Heart right ventricle (tissue), 16 donors: ENCODE results near the gene SHCBP1L. TPM values are rescaled to one million over a fixed set of nuclear protein-coding genes. Genes with fewer than 3 reads are reported as not detected.

Source experiments
- ATAC-seq, 8 donors: fragments of 200-7000 bp; cut with Tn5 transposase; one replicate each; pipeline ENCODE4 v1.9.1; 2020; ENCODE audit warnings: mild to moderate bottlenecking in 8 of 8, moderate library complexity in 8 of 8, moderate number of reproducible peaks in 1 of 8
- DNase-seq, 2 donors: peaks; one replicate each; pipeline ENCODE4 v3.0.0-alpha.2; 2020
- H3K27ac ChIP-seq, 10 donors: fragments of 200-600 bp; sonication (generic) in 2 of 10; one replicate each; pipeline versions ENCODE4 v1.5.0 to v1.8.0; 2020 to 2022; ENCODE audit warnings: mild to moderate bottlenecking in 3 of 10
- H3K27me3 ChIP-seq, 7 donors: fragments of 200-600 bp; one replicate each; pipeline ENCODE4 v1.8.0; 2021 to 2022; ENCODE audit warnings: mild to moderate bottlenecking in 2 of 7
- H3K36me3 ChIP-seq, 9 donors: fragments of 200-600 bp; sonication (generic) in 1 of 9; one replicate each; pipeline versions ENCODE4 v1.5.0 to v1.8.0; 2020 to 2022; ENCODE audit warnings: mild to moderate bottlenecking in 2 of 9
- H3K4me1 ChIP-seq, 9 donors: fragments of 200-600 bp; sonication (generic) in 1 of 9; one replicate each; pipeline versions ENCODE4 v1.5.0 to v1.8.0; 2020 to 2022; ENCODE audit warnings: mild to moderate bottlenecking in 4 of 9
- H3K4me3 ChIP-seq, 10 donors: fragments of 200-600 bp; sonication (generic) in 2 of 10; one replicate each; pipeline versions ENCODE4 v1.5.0 to v1.8.0; 2020 to 2022; ENCODE audit warnings: mild to moderate bottlenecking in 7 of 10, moderate library complexity in 2 of 10
- H3K9me3 ChIP-seq, 11 donors: fragments of 200-600 bp in 10 of 11; sonication (generic) in 2 of 11; one replicate each; pipeline versions ENCODE4 v1.5.0 to v1.8.0; 2013 to 2022; ENCODE audit warnings: mild to moderate bottlenecking in 2 of 11, control low read depth in 1 of 11, moderate library complexity in 1 of 11
- WGBS, 2 donors: extraction: QIAGEN DNeasy Blood & Tissue Kit; methylation state at CpG; one replicate each; pipeline ENCODE4 v1.1.7; 2013; ENCODE audit warnings: inconsistent platforms in 1 of 2; 5-methylcytosine and 5-hydroxymethylcytosine counted together
- intact Hi-C, 10 donors: fragments of 100-400 bp; cut with DNase I; formaldehyde crosslinking; loops; one replicate each; pipeline versions ENCODE4 v1.11.1 to v1.14.2; 2022
- polyA plus RNA-seq, 2 donors: library from polyadenylated mRNA; stranded (reverse); fragments of 200-250 nt; gene quantifications; one replicate each; pipeline ENCODE4 v1.2.3, GENCODE V29; 2013
- total RNA-seq, 10 donors: library from RNA; stranded (reverse); fragmentation: NEBNext Ultra II Directional in 3 of 10; extraction: Animal tissue kit (Norgen Biotek cat#: 25700) in 3 of 10; gene quantifications; one replicate each; pipeline versions ENCODE4 v1.2.1 to v1.2.4, GENCODE V29; 2021 to 2023
- TF ChIP-seq, protein P1 (sequence below), 9 donors: fragments of 200-600 bp; sonication (generic) in 2 of 9; IDR thresholded peaks; one replicate each; pipeline versions ENCODE4 v1.5.0 to v1.8.0; 2021 to 2022; ENCODE audit warnings: antibody characterized with exemption in 9 of 9, mild to moderate bottlenecking in 5 of 9, moderate library complexity in 1 of 9
- donor health status: Arrhythmogenic right ventricular cardiomyopathy.
- donor health status: ischemic (EF 13 %, LVEDD 7.1; RV severe dilation, severe dysfunction).
- donor health status: healthy with polysubstance abuse.
- donor health status: DM: no; HTN: yes; CAD: no.
- donor health status: DM: no; HTN: no; CAD: no.
- donor health status: ischemic (EF 25% LVEDD 6.9; RV normal size, moderate dysfunction).
- donor health status: ischemic (EF 25% LVEDD 5.7; RV mildly dilated, moderate dysfunction).
- donor health status: healthy.
- donor health status: DM: yes; HTN: yes; CAD: no.
- donor health status: Ischemic cardiomyopathy.
- donor health status: ischemic (EF 35%, LVEDD 5.7; RV mildly dilated, moderate dysfunction).
- donor health status: nonischemic (EF 11% LVEDD 7.7; RV severe dilation, severe dysfunction).
- donor health status: DM: yes; HTN: yes; CAD: no.
- donor health status: PGD.
- donor health status: ischemic (EF 29% LVEDD 5.4; RV normal size, mild dysfunction).
- donor health status: nonischemic (EF 23%, LVEDD 6.1; RV moderate dilation, normal function).

Gene SHCBP1L
- total and polyA plus RNA-seq, 12 donors, result 0.09 TPM; not detected in 11

DNA sequence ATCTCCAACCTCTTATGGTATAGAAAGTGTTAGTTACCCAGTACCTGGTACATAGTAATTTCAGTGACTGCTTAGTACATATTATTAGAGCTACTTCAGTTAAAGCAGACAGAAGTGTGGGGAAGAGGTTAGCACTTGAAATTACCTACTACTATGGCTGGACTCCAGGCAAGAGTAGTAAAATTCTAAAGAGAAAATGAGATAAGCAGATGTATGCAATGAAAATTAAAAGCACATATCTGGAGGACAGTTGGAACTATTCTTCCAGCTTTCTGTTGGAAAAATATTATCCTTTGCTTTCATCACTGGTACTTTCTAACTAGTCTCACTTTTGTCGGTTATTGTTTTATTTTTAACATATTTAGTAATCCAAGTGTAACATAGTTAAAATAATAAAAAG lies 90.1 kb downstream of the SHCBP1L start:
- Histone ChIP-seq H3K27ac (no peak overlapping the region), H3K9me3 (no peaks in the 10 kb centered on the region), H3K36me3 (peaks cover 0 to 100% (median 87%) of the 10 kb centered on the region in 9 donors), H3K4me1 (no peaks in the 10 kb centered on the region), H3K4me3 (no peak overlapping the region), H3K27me3 (no peaks in the 10 kb centered on the region)
- ATAC-seq (no peak), DNase-seq (no peak)
- WGBS, 2 donors, result 84 to 94% methylated on average over 1 of the region's 1 CpG
- TF ChIP-seq, protein P1, sequence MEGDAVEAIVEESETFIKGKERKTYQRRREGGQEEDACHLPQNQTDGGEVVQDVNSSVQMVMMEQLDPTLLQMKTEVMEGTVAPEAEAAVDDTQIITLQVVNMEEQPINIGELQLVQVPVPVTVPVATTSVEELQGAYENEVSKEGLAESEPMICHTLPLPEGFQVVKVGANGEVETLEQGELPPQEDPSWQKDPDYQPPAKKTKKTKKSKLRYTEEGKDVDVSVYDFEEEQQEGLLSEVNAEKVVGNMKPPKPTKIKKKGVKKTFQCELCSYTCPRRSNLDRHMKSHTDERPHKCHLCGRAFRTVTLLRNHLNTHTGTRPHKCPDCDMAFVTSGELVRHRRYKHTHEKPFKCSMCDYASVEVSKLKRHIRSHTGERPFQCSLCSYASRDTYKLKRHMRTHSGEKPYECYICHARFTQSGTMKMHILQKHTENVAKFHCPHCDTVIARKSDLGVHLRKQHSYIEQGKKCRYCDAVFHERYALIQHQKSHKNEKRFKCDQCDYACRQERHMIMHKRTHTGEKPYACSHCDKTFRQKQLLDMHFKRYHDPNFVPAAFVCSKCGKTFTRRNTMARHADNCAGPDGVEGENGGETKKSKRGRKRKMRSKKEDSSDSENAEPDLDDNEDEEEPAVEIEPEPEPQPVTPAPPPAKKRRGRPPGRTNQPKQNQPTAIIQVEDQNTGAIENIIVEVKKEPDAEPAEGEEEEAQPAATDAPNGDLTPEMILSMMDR (IDR thresholded peaks at IDR 0.05), result no peak
- intact Hi-C loops, result loop anchor here in 1 of 10 donors (10.0 kb wide), 1 partner anchor 272 kb away; no protein-coding TSS in a partner anchor

GRCh38 chr1:182861994-182862393 lies 91.0 kb downstream of the SHCBP1L start:
- TF ChIP-seq, protein P1 (IDR thresholded peaks at IDR 0.05), result no peak
- WGBS, 2 donors, result 88 to 91% methylated on average over 2 of the region's 2 CpGs
- DNase-seq, result no peak
- no peak overlapping the region for H3K4me3 ChIP-seq
- peaks cover 0 to 100% (median 85%) of the 10 kb centered on the region in 9 donors for H3K36me3 ChIP-seq
- no peak overlapping the region for H3K27ac ChIP-seq
- H3K9me3 ChIP-seq, result no peaks in the 10 kb centered on the region
- no peaks in the 10 kb centered on the region for H3K4me1 ChIP-seq
- no peaks in the 10 kb centered on the region for H3K27me3 ChIP-seq
- intact Hi-C loops, result loop anchor here in 1 of 10 donors (10.0 kb wide), 1 partner anchor 273 kb away; no protein-coding TSS in a partner anchor
- ATAC-seq, result no peak

DNA sequence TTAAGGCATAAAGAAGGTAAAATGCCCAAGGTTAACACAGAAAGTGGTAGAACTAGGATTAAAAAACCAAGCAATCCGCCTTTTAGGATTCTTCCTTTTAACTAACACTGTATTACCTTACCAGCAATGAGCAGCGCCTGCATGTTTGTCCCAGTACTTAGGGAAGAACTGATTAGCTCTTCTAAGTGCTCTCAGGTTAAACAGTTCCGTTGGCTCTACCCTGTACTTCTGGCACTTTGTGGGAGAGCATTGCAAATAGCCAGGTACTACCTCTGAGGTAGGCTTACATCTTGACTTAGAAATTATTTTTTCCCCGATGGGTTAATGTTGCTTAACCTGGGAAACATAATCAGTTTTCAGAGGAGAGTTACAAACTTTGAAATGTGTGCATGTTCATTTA lies 92.3 kb downstream of the SHCBP1L start:
- Histone ChIP-seq H3K9me3 (no peaks in the 10 kb centered on the region), H3K4me1 (peaks cover 0 to 6% (median 0%) of the 10 kb centered on the region in 9 donors), H3K27me3 (no peaks in the 10 kb centered on the region), H3K4me3 (no peak overlapping the region), H3K27ac (no peak overlapping the region), H3K36me3 (peaks cover 0 to 100% (median 82%) of the 10 kb centered on the region in 9 donors)
- WGBS, 2 donors, result 86 to 88% methylated on average over 4 of the region's 4 CpGs
- ATAC-seq, result no peak
- TF ChIP-seq, protein P1 (IDR thresholded peaks at IDR 0.05), result no peak
- intact Hi-C loops, result loop anchor here in 1 of 10 donors (10.0 kb wide), 1 partner anchor 274 kb away; no protein-coding TSS in a partner anchor
- no peak for DNase-seq

DNA sequence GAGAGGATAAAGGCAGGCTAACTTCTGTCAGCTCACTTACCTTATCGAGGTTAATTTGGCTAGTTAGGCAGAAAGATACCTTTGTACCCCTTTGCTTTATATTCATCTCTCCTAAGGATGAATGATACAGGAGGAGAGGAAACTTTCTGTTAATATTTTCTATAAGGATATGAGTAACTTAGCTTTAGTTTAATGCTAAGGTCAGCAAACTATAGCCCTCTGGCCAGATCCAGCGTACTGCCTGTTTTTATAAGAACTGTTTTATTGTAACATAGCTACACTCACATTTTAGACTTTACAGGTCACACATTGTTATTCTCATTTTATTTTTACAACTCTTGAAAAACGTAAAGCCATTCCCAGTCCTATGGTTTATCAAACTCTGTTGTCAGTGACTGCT lies 95.8 kb downstream of the SHCBP1L start:
- TF ChIP-seq, protein P1 (IDR thresholded peaks at IDR 0.05), result no peak
- WGBS, 2 donors, result 93 to 95% methylated on average over 3 of the region's 3 CpGs
- no peak overlapping the region for H3K4me3 ChIP-seq
- ATAC-seq (no peak), DNase-seq (no peak)
- no peaks in the 10 kb centered on the region for H3K9me3 ChIP-seq
- H3K36me3 ChIP-seq, result peaks cover 0 to 100% (median 90%) of the 10 kb centered on the region in 9 donors
- H3K27ac ChIP-seq, result no peak overlapping the region
- intact Hi-C loops, result no loop called here
- H3K4me1 ChIP-seq, result peaks cover 0 to 15% (median 0%) of the 10 kb centered on the region in 9 donors
- H3K27me3 ChIP-seq, result no peaks in the 10 kb centered on the region
